ENCODE results near the gene MN1. TPM values are rescaled to one million over a fixed set of nuclear protein-coding genes. Genes with fewer than 3 reads are reported as not detected.
"Not testable (repeated sequence)": the region's sequence is repeated elsewhere in the genome, so short reads cannot be mapped to it uniquely, and the experiment has no call there.

The MN1 gene
- total and polyA plus RNA-seq, 8 donors = 0.54 to 2.6 (median 0.91) TPM

DNA sequence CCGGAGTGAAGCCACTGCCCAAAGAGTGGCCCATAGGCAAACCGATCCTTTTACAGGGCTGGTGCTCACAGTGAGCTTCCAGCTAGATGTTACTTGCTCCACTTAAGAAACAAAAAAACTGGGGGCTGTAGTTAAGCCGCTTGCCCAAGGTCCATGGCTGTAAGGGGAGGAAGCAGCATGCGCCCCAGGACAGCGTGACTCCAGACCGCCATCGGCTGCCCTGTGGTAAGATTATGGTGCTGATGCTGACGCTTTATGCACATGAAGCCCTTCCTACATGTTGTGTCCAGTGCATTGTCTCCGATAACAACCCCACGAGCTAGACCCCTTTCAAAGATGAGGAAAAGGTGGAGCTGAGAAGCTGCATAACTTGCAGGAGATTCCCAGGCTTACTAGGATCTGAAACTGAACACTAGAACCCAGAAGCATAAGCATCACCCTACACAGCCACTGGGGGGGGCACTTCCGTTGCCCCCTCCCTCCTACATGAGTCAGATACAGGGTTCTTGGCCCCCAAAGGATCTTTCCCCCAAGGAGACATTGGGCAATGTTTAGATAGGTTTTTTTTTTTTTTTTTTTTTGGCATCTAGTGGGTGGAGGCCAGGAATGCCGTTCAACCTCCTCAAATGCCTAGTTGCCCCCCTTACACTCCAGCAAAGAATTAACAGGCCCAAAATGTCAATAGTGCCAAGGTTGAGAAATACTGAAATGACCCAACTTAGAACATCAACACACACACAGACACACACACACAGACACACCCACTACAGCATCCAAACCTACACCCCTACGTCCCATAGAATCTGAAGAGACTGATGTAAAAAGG, 53.9 kb downstream of the MN1 start:
- DNase-seq = no peak
- H3K4me1 ChIP-seq = peaks cover 0 to 4% (median 0%) of the 10 kb centered on the region in 3 donors
- no peak overlapping the region for H3K27ac ChIP-seq
- intact Hi-C loops (cut with DNase I) = no loop called here
- no peak overlapping the region for H3K4me3 ChIP-seq
- no peaks in the 10 kb centered on the region for H3K9me3 ChIP-seq
- TF ChIP-seq, protein P1, sequence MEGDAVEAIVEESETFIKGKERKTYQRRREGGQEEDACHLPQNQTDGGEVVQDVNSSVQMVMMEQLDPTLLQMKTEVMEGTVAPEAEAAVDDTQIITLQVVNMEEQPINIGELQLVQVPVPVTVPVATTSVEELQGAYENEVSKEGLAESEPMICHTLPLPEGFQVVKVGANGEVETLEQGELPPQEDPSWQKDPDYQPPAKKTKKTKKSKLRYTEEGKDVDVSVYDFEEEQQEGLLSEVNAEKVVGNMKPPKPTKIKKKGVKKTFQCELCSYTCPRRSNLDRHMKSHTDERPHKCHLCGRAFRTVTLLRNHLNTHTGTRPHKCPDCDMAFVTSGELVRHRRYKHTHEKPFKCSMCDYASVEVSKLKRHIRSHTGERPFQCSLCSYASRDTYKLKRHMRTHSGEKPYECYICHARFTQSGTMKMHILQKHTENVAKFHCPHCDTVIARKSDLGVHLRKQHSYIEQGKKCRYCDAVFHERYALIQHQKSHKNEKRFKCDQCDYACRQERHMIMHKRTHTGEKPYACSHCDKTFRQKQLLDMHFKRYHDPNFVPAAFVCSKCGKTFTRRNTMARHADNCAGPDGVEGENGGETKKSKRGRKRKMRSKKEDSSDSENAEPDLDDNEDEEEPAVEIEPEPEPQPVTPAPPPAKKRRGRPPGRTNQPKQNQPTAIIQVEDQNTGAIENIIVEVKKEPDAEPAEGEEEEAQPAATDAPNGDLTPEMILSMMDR (IDR thresholded peaks at IDR 0.05) = no peak
- H3K36me3 ChIP-seq = no peaks in the 10 kb centered on the region
- no peaks in the 10 kb centered on the region for H3K27me3 ChIP-seq
- WGBS, 2 donors = 85 to 93% methylated on average over 13 of the region's 13 CpGs
- FAIRE-seq = no peak
- ATAC-seq = no peak

DNA sequence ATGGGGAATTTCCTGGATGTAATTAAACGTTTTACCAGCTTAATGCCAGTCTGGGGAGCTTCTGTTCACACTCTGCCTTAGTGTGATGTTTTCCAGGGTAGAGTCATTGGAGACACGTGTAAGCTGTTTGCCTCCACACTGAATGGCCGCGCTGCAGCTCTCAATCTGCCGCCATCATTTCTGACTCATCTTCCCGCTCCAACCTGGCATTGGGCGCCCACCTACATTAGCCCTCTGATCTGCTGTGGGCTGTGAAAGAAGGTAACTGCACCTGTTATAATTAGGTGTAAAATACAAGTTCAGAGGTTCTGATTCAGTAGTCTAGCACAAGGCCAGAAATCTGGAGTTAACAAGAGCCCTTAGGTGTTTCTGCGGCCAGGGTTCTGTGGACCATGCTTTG, 54.6 kb downstream of the MN1 start:
- no peak for DNase-seq
- H3K27ac ChIP-seq = no peak overlapping the region
- H3K27me3 ChIP-seq = no peaks in the 10 kb centered on the region
- 81 to 90% methylated on average over 8 of the region's 8 CpGs for WGBS, 2 donors
- no peak for FAIRE-seq
- H3K9me3 ChIP-seq = no peaks in the 10 kb centered on the region
- H3K4me1 ChIP-seq = peaks cover 0 to 4% (median 0%) of the 10 kb centered on the region in 3 donors
- no peaks in the 10 kb centered on the region for H3K36me3 ChIP-seq
- intact Hi-C loops (cut with DNase I) = no loop called here
- TF ChIP-seq, protein P1 (IDR thresholded peaks at IDR 0.05) = no peak
- H3K4me3 ChIP-seq = no peak overlapping the region
- no peak for ATAC-seq

DNA sequence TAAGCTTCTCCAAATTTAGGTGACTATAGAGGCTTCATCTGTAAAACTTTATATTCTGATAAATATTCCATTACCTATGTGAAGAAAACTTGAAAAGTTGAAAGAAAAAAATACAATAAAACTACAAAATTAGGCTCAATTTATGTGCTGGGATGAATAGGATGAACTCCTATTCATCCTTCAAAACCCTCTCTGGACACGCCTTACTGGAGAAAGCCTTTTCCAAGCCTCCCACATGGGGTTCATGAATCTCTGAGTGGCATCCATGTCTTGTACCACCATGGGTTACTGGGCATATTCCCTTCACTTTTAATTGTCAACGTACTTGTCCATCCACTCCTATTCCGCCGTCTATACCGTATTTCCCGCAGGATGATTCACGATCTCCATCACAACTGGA, 55.7 kb downstream of the MN1 start:
- TF ChIP-seq, protein P1 (IDR thresholded peaks at IDR 0.05) = no peak
- Histone ChIP-seq H3K27me3 (no peaks in the 10 kb centered on the region), H3K4me3 (no peak overlapping the region), H3K36me3 (no peaks in the 10 kb centered on the region), H3K27ac (no peak overlapping the region), H3K4me1 (peaks cover 0 to 4% (median 0%) of the 10 kb centered on the region in 3 donors), H3K9me3 (no peaks in the 10 kb centered on the region)
- intact Hi-C loops (cut with DNase I) = no loop called here
- WGBS, 2 donors = 91 to 97% methylated on average over 7 of the region's 7 CpGs
- DNase-seq = no peak
- no peak for FAIRE-seq
- ATAC-seq = no peak

DNA sequence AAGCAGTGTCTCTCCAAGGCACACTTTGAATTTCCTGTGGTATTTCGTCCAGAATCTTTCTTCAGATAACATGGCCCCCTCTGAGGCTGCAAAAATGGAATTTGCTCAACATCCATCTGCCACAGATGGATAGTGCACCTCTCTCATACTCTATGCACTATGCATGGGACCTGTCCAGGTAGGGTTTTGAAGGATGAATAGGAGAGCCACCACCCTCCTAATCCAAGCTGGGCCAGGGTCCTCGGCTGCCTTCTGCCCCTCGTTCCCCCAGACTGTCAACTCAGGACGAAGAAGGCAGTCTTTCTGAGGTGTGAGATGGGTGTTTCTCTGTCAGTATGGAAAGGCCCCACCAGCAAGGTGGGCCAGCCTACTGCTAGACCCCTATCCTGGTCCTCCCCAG, 56.4 kb downstream of the MN1 start:
- Histone ChIP-seq H3K9me3 (no peaks in the 10 kb centered on the region), H3K4me3 (no peak overlapping the region), H3K27me3 (no peaks in the 10 kb centered on the region), H3K27ac (no peak overlapping the region), H3K4me1 (peaks cover 0 to 4% (median 0%) of the 10 kb centered on the region in 3 donors), H3K36me3 (no peaks in the 10 kb centered on the region)
- FAIRE-seq (no peak), ATAC-seq (no peak), DNase-seq (no peak)
- intact Hi-C loops (cut with DNase I) = no loop called here
- TF ChIP-seq, protein P1 (IDR thresholded peaks at IDR 0.05) = no peak
- WGBS, 2 donors = 84 to 91% methylated on average over 4 of the region's 4 CpGs

DNA sequence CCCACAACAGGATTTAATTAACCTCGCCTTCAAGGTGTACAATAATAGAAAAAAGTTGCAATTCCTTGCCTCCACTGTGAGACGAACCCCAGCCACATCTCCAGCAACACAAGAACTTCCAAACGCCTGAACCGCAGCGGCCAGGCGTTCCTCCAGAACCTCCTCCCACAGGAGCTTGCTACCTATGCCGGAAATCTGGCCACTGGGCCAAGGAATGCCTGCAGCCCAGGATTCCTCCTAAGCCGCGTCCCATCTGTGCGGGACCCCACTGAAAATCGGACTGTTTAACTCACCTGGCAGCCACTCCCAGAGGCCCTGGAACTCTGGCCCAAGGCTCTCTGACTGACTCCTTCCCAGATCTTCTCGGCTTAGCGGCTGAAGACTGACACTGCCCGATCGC, 57.5 kb downstream of the MN1 start:
- H3K27me3 ChIP-seq; H3K27ac ChIP-seq; DNase-seq; H3K36me3 ChIP-seq; intact Hi-C loops (cut with DNase I); H3K4me3 ChIP-seq; FAIRE-seq; ATAC-seq; H3K9me3 ChIP-seq; H3K4me1 ChIP-seq: not testable (repeated sequence)
- WGBS, 2 donors = 70 to 82% methylated on average over 12 to 15 of the region's 15 CpGs
